Vagina (tissue), 2 donors: ENCODE measurements around the gene KRT85. TPM values are rescaled to one million over a fixed set of nuclear protein-coding genes. Genes with fewer than 3 reads are reported as not detected.

Experiments used
- DNase-seq, 2 donors: peaks; one replicate each; pipeline ENCODE4 v3.0.0-alpha.2; 2017; ENCODE audit errors: extremely low spot score in 2 of 2
- H3K27ac ChIP-seq: fragments of 200-600 bp; sonication (generic); one replicate; pipeline ENCODE4 v1.5.1; 2019
- H3K27me3 ChIP-seq: fragments of 200-600 bp; sonication (generic); one replicate; pipeline ENCODE4 v1.5.1; 2019
- H3K36me3 ChIP-seq, 2 donors: fragments of 200-600 bp; sonication (generic); one replicate each; pipeline ENCODE4 v1.5.1; 2017 to 2019
- H3K4me1 ChIP-seq: fragments of 200-600 bp; sonication (generic); one replicate; pipeline ENCODE4 v1.5.1; 2019
- H3K4me3 ChIP-seq, 2 donors: fragments of 200-600 bp; sonication (generic); 1 replicate in 1 of 2; 2 replicates in 1 of 2; pipeline ENCODE4 v1.5.1; 2016 to 2019
- H3K9me3 ChIP-seq: fragments of 200-600 bp; sonication (generic); one replicate; pipeline ENCODE4 v1.5.1; 2019
- CTCF ChIP-seq, 3 experiments: fragments of 450-650 bp in 2 of 3; fragments of 200-600 bp in 1 of 3; sonication (generic) in 1 of 3; IDR thresholded peaks; one replicate each; pipeline ENCODE4 v1.5.1; 2017 to 2019; ENCODE audit warnings: antibody characterized with exemption in 3 of 3, mild to moderate bottlenecking in 2 of 3, moderate library complexity in 2 of 3
- POLR2A ChIP-seq, 2 donors: fragments of 450-650 bp; IDR thresholded peaks; one replicate each; pipeline ENCODE4 v1.6.1; 2017; ENCODE audit warnings: antibody characterized with exemption in 2 of 2, mild to moderate bottlenecking in 2 of 2, moderate library complexity in 2 of 2
- POLR2AphosphoS5 ChIP-seq, 2 donors: sonication (generic); formaldehyde crosslinking; IDR thresholded peaks; one replicate each; pipeline ENCODE4 v1.9.0; 2017; ENCODE audit warnings: antibody characterized with exemption in 2 of 2, mild to moderate bottlenecking in 2 of 2, low read depth in 1 of 2; ENCODE audit not compliant: insufficient read depth in 1 of 2
- intact Hi-C: fragments of 100-400 bp; cut with DNase I; formaldehyde crosslinking; loops from one replicate; pipeline ENCODE4 v1.15.1; 2023
- total RNA-seq: library from RNA; depleted of rRNA; stranded (reverse); fragments of >200 nt; gene quantifications from one replicate; pipeline ENCODE4 v1.2.3, GENCODE V29; 2016

Gene KRT85
- total RNA-seq, 1 donor from 2014 or later, result not detected

- no peak for DNase-seq
- H3K36me3 ChIP-seq, result no peaks in the 10 kb centered on the region
- TF ChIP-seq POLR2AphosphoS5 (IDR thresholded peaks at IDR 0.05; ENCODE audit: insufficient read depth in 1 of 2, low read depth in 1 of 2) (no peak), CTCF (IDR thresholded peaks at IDR 0.05) (no peak), POLR2A (IDR thresholded peaks at IDR 0.05) (no peak)
- H3K27ac ChIP-seq, result no peak overlapping the region
- no peaks in the 10 kb centered on the region for H3K4me1 ChIP-seq
- no peaks in the 10 kb centered on the region for H3K9me3 ChIP-seq
- H3K27me3 ChIP-seq, result no peaks in the 10 kb centered on the region
- intact Hi-C loops, result no loop called here
- H3K4me3 ChIP-seq, result no peak overlapping the region
Observed at GRCh38 chr12:52336641-52337040, 30.6 kb downstream of the KRT85 start.

DNA sequence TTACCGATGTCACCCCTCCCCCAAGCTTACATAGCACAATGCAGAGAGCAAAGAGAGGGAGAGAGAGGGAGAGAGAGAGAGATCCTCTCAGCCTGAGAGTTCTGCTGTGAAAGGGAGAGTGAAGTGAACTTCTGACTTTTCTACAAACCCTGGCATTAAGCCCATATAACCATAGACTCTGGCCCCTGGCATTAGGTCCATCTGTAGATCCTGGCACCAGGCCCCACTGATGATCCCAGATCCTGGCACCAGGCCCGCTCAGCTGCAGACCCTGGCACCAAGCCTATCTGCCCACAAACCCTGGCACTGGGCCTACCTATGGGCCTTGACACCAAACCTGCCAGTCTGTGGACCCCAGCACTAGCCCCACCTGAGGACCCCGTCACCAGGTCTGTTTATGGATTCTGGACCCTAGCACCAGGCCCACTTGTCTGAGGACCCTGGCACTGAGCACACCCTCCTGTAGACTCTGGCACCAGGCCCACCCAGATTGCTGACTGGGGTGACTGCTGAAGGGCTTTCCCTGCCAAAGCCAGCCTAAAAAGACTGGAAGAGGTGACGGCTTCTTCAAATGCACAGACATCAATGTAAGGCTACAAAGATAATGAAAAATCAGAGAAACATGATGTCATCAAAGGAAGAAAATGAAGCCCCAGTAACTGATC is 31.6 kb downstream of the KRT85 start:
- H3K4me3 ChIP-seq, result no peak overlapping the region
- no peaks in the 10 kb centered on the region for H3K4me1 ChIP-seq
- H3K27me3 ChIP-seq, result no peaks in the 10 kb centered on the region
- H3K9me3 ChIP-seq, result no peaks in the 10 kb centered on the region
- intact Hi-C loops, result no loop called here
- H3K27ac ChIP-seq, result no peak overlapping the region
- no peaks in the 10 kb centered on the region for H3K36me3 ChIP-seq
- no peak for DNase-seq
- TF ChIP-seq CTCF (IDR thresholded peaks at IDR 0.05) (no peak), POLR2A (IDR thresholded peaks at IDR 0.05) (no peak), POLR2AphosphoS5 (IDR thresholded peaks at IDR 0.05; ENCODE audit: insufficient read depth in 1 of 2, low read depth in 1 of 2) (no peak)

GRCh38 chr12:52334185-52334584 is 33.1 kb downstream of the KRT85 start:
- Histone ChIP-seq H3K27ac (no peak overlapping the region), H3K4me3 (no peak overlapping the region), H3K4me1 (no peaks in the 10 kb centered on the region), H3K9me3 (no peaks in the 10 kb centered on the region), H3K36me3 (no peaks in the 10 kb centered on the region), H3K27me3 (no peaks in the 10 kb centered on the region)
- intact Hi-C loops, result no loop called here
- TF ChIP-seq CTCF (IDR thresholded peaks at IDR 0.05) (no peak), POLR2AphosphoS5 (IDR thresholded peaks at IDR 0.05; ENCODE audit: insufficient read depth in 1 of 2, low read depth in 1 of 2) (no peak), POLR2A (IDR thresholded peaks at IDR 0.05) (no peak)
- no peak for DNase-seq

- no peak for DNase-seq
- no peaks in the 10 kb centered on the region for H3K9me3 ChIP-seq
- H3K27me3 ChIP-seq, result no peaks in the 10 kb centered on the region
- TF ChIP-seq POLR2A (IDR thresholded peaks at IDR 0.05) (no peak), CTCF (IDR thresholded peaks at IDR 0.05) (no peak), POLR2AphosphoS5 (IDR thresholded peaks at IDR 0.05; ENCODE audit: insufficient read depth in 1 of 2, low read depth in 1 of 2) (no peak)
- H3K4me3 ChIP-seq, result no peak overlapping the region
- no peak overlapping the region for H3K27ac ChIP-seq
- H3K36me3 ChIP-seq, result no peaks in the 10 kb centered on the region
- no peaks in the 10 kb centered on the region for H3K4me1 ChIP-seq
- intact Hi-C loops, result no loop called here
Observed at GRCh38 chr12:52333321-52333720, 34.0 kb downstream of the KRT85 start.

DNA sequence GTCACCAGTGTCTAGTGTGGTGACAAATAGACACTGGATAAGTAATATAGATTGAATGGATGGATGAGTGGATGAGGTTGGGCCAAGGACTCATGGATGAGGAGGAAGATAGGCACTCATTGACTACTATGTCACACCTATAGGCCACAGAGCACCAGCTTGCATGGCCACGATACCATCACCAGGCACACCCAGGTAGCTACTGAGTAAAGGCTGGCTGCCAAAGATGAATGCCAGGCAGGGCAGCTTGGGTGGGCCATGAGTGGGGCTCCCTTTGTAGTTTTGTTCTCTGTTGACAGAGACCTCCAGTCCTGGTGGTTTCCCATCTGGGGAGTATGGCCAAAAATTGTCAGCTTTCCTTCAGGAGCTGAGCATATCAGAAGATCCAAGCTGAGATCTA is 34.9 kb downstream of the KRT85 start:
- no peaks in the 10 kb centered on the region for H3K27me3 ChIP-seq
- intact Hi-C loops, result no loop called here
- TF ChIP-seq CTCF (IDR thresholded peaks at IDR 0.05), result no peak
- H3K27ac ChIP-seq, result no peak overlapping the region
- DNase-seq, result no peak
- no peaks in the 10 kb centered on the region for H3K36me3 ChIP-seq
- peaks cover 7% of the 10 kb centered on the region for H3K4me1 ChIP-seq
- H3K4me3 ChIP-seq, result no peak overlapping the region
- no peaks in the 10 kb centered on the region for H3K9me3 ChIP-seq
